HG03097 (cell line): ENCODE data around the gene MFAP4.

Experiments
- ATAC-seq: cut with Tn5 transposase; IDR thresholded peaks from one replicate; pipeline ENCODE4 v1.9.1; 2021; ENCODE audit not compliant: unreplicated experiment, low FRiP score

Gene MFAP4

GRCh38 chr17:19410875-19411620 is 24.1 kb upstream of the MFAP4 start, which contains the start of gene RNF112:
Gene RNF112 (plus strand): TSS chr17:19411232. CDS start chr17:19411409, 177 bp downstream.
- no peak for ATAC-seq

- no peak for ATAC-seq
Observed at GRCh38 chr17:19410091-19410490, 23.1 kb upstream of the MFAP4 start.

- ATAC-seq: no peak
Observed at GRCh38 chr17:19409509-19409908, 22.5 kb upstream of the MFAP4 start.

GRCh38 chr17:19409066-19409465 is 22.1 kb upstream of the MFAP4 start:
- ATAC-seq: no peak

GRCh38 chr17:19408346-19408710 is 21.3 kb upstream of the MFAP4 start:
- ATAC-seq: no peak

- ATAC-seq: no peak
Observed at GRCh38 chr17:19407601-19408345, 20.8 kb upstream of the MFAP4 start.

- ATAC-seq: no peak
Observed at GRCh38 chr17:19405114-19405513, 18.1 kb upstream of the MFAP4 start.

GRCh38 chr17:19404264-19404663 is 17.3 kb upstream of the MFAP4 start:
- ATAC-seq: no peak

GRCh38 chr17:19403021-19403420 is 16.0 kb upstream of the MFAP4 start:
- no peak for ATAC-seq

GRCh38 chr17:19402171-19402570 is 15.2 kb upstream of the MFAP4 start:
- no peak for ATAC-seq

GRCh38 chr17:19401321-19402010 is 14.5 kb upstream of the MFAP4 start:
- ATAC-seq: no peak

- no peak for ATAC-seq
Observed at GRCh38 chr17:19399750-19400450, 12.9 kb upstream of the MFAP4 start.

GRCh38 chr17:19398301-19399181 is 11.6 kb upstream of the MFAP4 start:
- no peak for ATAC-seq

GRCh38 chr17:19397556-19398041 is 10.6 kb upstream of the MFAP4 start:
- ATAC-seq: no peak

- ATAC-seq: no peak
Observed at GRCh38 chr17:19392303-19392702, 5.3 kb upstream of the MFAP4 start.

GRCh38 chr17:19391432-19391831 is 4.4 kb upstream of the MFAP4 start:
- ATAC-seq: no peak

GRCh38 chr17:19390951-19391350 is 4.0 kb upstream of the MFAP4 start:
- ATAC-seq: no peak

- ATAC-seq: no peak
Observed at GRCh38 chr17:19388791-19389785, 2.1 kb upstream of the MFAP4 start.
